OCI-LY3 (cell line): ENCODE measurements around the gene SAMD9.
A peak's percentile ranks its signal among the peaks of the same experiment; 100 is the strongest.
"Not testable (repeated sequence)": the region's sequence is repeated elsewhere in the genome, so short reads cannot be mapped to it uniquely, and the experiment has no call there.

Source experiments
- H2AFZ ChIP-seq: fragments of 200-600, 300-600 bp; shearing (Covaris generic); 2 replicates; pipeline ENCODE4 v1.6.0; 2014; ENCODE audit warnings: antibody characterized with exemption, low read depth, low read length
- H3K27ac ChIP-seq: fragments of 200-600, 300-600 bp; sonication (generic); 2 replicates; pipeline ENCODE4 v1.5.1; 2014; ENCODE audit warnings: mild to moderate bottlenecking, low read length, moderate library complexity, mixed read lengths
- H3K27me3 ChIP-seq: fragments of 200-600, 300-600 bp; sonication (generic); 2 replicates; pipeline ENCODE4 v1.6.1; 2014; ENCODE audit warnings: low read depth, low read length, mixed read lengths
- H3K36me3 ChIP-seq: fragments of 200-600, 300-600 bp; sonication (generic); replicated peaks from 2 replicates; pipeline ENCODE3; 2014; ENCODE audit warnings: low read depth, low read length, mixed read lengths
- H3K4me1 ChIP-seq: fragments of 300-600, 200-600 bp; sonication (generic); 2 replicates; pipeline ENCODE4 v1.6.1; 2014; ENCODE audit warnings: low read length, mixed read lengths
- H3K4me2 ChIP-seq: fragments of 200-600, 300-600 bp; sonication (generic); 2 replicates; pipeline ENCODE4 v1.6.1; 2014; ENCODE audit warnings: low read length, mixed read lengths
- H3K4me3 ChIP-seq: fragments of 300-600, 200-600 bp; sonication (generic); 2 replicates; pipeline ENCODE4 v1.5.1; 2014; ENCODE audit warnings: antibody characterized with exemption, mild to moderate bottlenecking, low read length, moderate library complexity
- H3K79me2 ChIP-seq: fragments of 300-600, 200-600 bp; shearing (Covaris generic); 2 replicates; pipeline ENCODE4 v1.6.1; 2014; ENCODE audit warnings: mild to moderate bottlenecking, low read length, mixed read lengths
- H3K9ac ChIP-seq: fragments of 300-600, 200-600 bp; shearing (Covaris generic); 2 replicates; pipeline ENCODE4 v1.6.0; 2014; ENCODE audit warnings: mild to moderate bottlenecking, low read length, moderate library complexity
- H3K9me3 ChIP-seq: fragments of 200-600, 300-600 bp; shearing (Covaris generic); 2 replicates; pipeline ENCODE4 v1.6.1; 2014; ENCODE audit warnings: low read length, mixed read lengths; ENCODE audit not compliant: insufficient read depth
- H4K20me1 ChIP-seq: fragments of 200-600, 300-600 bp; sonication (generic); 2 replicates; pipeline ENCODE4 v1.6.1; 2016; ENCODE audit warnings: low read length, mixed read lengths; ENCODE audit not compliant: insufficient read depth
- EZH2phosphoT487 ChIP-seq: fragments of 200-600 bp; shearing (Covaris generic); IDR thresholded peaks from 2 replicates; pipeline ENCODE4 v1.6.1; 2018; ENCODE audit warnings: antibody characterized with exemption, mixed run types, low read depth
- TF ChIP-seq, protein P1 (sequence below): fragments of 200-600, 300-600 bp; sonication (generic); IDR thresholded peaks from 2 replicates; pipeline ENCODE4 v1.5.1; 2014; ENCODE audit warnings: antibody characterized with exemption, low read length, low read depth

SAMD9 gene

DNA sequence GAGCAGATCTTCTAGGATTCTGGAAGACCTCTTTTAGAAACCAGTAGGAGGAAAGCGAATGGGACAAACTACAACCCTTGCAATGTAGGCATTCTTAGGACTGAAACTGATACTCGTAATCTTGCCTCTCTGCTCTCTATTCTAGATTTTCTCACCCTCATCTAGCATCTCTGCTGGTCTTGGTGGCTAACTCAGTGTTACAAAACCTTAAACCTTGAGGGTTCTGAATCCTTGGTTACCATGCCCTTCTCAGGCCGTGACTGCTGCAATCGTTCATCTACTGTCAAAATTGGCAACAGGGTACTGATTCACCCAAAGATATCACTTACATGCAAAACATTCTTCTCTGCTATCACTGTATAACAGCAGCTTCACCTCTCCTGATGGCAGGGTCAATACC lies 55.2 kb downstream of the SAMD9 start:
- Histone ChIP-seq H3K9ac (no peak overlapping the region), H3K4me1 (no peaks in the 10 kb centered on the region), H3K36me3 (no peaks in the 10 kb centered on the region), H3K9me3 (no peaks in the 10 kb centered on the region), H2AFZ (peak overlapping the region; percentile 15; the same call in 1 of the 2 replicates), H3K4me2 (no peak overlapping the region), H4K20me1 (no peaks in the 10 kb centered on the region), H3K27ac (no peak overlapping the region), H3K4me3 (no peak overlapping the region), H3K27me3 (no peaks in the 10 kb centered on the region), H3K79me2 (no peaks in the 10 kb centered on the region)
- TF ChIP-seq, protein P1, sequence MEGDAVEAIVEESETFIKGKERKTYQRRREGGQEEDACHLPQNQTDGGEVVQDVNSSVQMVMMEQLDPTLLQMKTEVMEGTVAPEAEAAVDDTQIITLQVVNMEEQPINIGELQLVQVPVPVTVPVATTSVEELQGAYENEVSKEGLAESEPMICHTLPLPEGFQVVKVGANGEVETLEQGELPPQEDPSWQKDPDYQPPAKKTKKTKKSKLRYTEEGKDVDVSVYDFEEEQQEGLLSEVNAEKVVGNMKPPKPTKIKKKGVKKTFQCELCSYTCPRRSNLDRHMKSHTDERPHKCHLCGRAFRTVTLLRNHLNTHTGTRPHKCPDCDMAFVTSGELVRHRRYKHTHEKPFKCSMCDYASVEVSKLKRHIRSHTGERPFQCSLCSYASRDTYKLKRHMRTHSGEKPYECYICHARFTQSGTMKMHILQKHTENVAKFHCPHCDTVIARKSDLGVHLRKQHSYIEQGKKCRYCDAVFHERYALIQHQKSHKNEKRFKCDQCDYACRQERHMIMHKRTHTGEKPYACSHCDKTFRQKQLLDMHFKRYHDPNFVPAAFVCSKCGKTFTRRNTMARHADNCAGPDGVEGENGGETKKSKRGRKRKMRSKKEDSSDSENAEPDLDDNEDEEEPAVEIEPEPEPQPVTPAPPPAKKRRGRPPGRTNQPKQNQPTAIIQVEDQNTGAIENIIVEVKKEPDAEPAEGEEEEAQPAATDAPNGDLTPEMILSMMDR: no peak
- no peak for TF ChIP-seq EZH2phosphoT487

DNA sequence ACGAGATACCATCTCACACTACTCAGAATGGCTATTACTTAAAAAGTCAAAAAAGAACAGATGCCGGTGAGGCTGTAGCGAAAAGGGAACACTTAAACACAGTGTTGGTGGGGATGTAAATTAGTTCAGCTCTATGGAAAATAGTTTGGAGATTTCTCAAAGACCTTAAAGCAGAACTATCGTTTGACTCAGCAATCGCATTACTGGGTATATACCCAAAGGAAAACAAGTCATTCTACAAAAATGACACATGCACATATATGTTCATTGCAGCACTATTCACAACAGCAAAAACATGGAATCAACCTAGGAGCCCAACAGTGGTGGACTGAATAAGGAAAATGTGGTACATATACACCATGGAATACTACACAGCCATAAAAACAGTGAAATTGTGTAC lies 56.9 kb downstream of the SAMD9 start:
- Histone ChIP-seq H2AFZ (no peak overlapping the region), H3K9me3 (no peaks in the 10 kb centered on the region), H3K4me1 (no peaks in the 10 kb centered on the region), H4K20me1 (no peaks in the 10 kb centered on the region), H3K4me2 (no peak overlapping the region), H3K36me3 (no peaks in the 10 kb centered on the region), H3K27ac (no peak overlapping the region), H3K79me2 (no peaks in the 10 kb centered on the region), H3K9ac (no peak overlapping the region), H3K27me3 (no peaks in the 10 kb centered on the region), H3K4me3 (no peak overlapping the region)
- TF ChIP-seq, protein P1: no peak
- no peak for TF ChIP-seq EZH2phosphoT487

DNA sequence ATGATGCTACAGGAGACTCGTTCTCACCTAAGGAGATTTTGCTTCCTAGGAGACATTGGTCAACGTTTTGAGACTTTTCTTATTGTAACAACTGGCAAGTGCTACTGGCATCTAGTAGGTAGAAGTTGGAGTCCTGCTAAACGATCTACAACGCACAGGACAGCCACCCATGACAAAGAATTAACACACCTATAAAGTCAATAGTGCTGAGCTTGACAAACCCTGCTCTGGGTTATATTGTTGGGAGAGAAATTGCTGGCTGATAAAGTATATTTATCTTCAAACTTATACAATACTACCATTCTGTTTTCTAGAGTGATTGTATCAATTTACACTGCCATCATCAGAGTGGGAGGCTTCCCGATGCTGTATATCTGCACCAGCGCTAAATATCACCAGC lies 57.8 kb downstream of the SAMD9 start:
- no peaks in the 10 kb centered on the region for H3K79me2 ChIP-seq
- no peak overlapping the region for H3K4me3 ChIP-seq
- H3K9ac ChIP-seq: no peak overlapping the region
- no peak overlapping the region for H3K4me2 ChIP-seq
- no peak overlapping the region for H2AFZ ChIP-seq
- no peaks in the 10 kb centered on the region for H3K9me3 ChIP-seq
- no peaks in the 10 kb centered on the region for H3K27me3 ChIP-seq
- H4K20me1 ChIP-seq: no peaks in the 10 kb centered on the region
- H3K4me1 ChIP-seq: peaks cover 4% of the 10 kb centered on the region
- H3K27ac ChIP-seq: no peak overlapping the region
- no peaks in the 10 kb centered on the region for H3K36me3 ChIP-seq
- TF ChIP-seq, protein P1: no peak
- TF ChIP-seq EZH2phosphoT487: no peak

DNA sequence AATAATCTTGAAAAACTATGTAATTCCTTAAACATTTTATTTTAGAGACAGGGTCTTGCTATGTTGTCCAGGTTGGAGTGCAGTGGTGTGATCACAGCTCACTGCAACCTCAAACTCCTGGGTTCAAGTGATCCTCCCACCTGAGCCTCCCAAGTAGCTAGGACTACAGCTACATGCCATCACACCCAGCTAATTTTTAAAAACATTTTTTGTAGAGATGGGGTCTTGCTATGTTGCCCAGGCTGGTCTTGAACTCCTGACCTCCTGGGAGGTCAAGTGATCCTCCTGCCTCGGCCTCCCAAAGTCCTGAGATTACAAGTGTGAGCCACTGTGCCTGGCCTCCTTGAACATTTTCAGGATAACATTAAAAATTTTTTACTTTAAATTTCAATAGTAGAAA lies 61.2 kb downstream of the SAMD9 start:
- not testable (repeated sequence) for H4K20me1 ChIP-seq, H3K9ac ChIP-seq, H3K27ac ChIP-seq, H3K36me3 ChIP-seq, H3K79me2 ChIP-seq, H3K27me3 ChIP-seq, H2AFZ ChIP-seq, H3K4me2 ChIP-seq, H3K9me3 ChIP-seq, H3K4me3 ChIP-seq
- H3K4me1 ChIP-seq: peaks cover 20% of the 10 kb centered on the region

DNA sequence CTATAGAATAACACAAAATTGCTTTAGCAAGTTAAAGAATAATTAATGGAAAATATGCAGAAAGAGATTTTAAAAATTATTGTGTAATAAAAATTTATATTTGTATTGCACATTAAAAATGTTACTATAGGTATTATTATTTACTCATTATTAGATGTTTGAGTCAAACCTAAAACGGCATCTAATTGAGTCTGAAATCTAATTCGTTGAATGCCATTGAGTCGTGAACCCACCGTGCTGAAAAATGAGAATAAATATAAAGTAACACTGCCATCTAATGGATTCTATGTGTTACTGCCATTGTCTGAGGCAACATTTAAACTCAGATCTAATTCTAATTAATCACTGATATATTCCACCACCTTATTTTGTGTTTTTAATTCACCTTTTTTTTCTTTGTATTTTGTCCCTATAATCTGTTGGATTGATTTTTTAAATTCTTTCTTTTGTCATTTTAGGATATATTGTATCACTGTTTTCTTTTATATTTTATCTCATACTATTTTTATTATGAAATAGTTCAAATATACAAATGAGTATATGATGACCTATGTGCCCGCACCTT lies 62.2 kb downstream of the SAMD9 start:
- Histone ChIP-seq H3K27ac (no peak overlapping the region), H3K9ac (no peak overlapping the region), H3K4me1 (peaks cover 20% of the 10 kb centered on the region), H3K4me2 (peak overlapping the region; percentile 15; the same call in 1 of the 2 replicates), H3K9me3 (no peaks in the 10 kb centered on the region), H3K27me3 (no peaks in the 10 kb centered on the region), H3K4me3 (no peak overlapping the region), H4K20me1 (no peaks in the 10 kb centered on the region), H2AFZ (no peak overlapping the region), H3K36me3 (no peaks in the 10 kb centered on the region), H3K79me2 (no peaks in the 10 kb centered on the region)
- TF ChIP-seq EZH2phosphoT487: no peak
- TF ChIP-seq, protein P1: peak; percentile 79
